ENCODE measurements around the gene MAN2A1.

MAN2A1 gene

DNA sequence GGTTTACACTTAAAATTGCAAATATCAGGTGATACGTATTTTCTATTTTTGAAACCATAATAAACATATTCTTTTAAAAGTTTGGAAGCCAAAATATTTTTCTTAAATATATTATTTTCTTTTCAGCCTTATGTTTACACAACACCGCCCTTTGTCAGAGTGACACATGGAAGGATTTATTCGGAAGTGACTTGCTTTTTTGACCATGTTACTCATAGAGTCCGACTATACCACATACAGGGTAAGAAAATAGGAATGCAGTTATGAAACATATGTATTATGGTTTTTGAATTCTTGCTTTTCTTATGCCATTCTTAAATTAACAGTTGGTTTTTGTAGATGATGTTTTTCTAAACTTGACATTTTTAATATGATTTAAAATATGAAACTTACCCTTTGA, 133.9 kb downstream of the MAN2A1 start (continued):
- TF ChIP-seq, protein P1, sequence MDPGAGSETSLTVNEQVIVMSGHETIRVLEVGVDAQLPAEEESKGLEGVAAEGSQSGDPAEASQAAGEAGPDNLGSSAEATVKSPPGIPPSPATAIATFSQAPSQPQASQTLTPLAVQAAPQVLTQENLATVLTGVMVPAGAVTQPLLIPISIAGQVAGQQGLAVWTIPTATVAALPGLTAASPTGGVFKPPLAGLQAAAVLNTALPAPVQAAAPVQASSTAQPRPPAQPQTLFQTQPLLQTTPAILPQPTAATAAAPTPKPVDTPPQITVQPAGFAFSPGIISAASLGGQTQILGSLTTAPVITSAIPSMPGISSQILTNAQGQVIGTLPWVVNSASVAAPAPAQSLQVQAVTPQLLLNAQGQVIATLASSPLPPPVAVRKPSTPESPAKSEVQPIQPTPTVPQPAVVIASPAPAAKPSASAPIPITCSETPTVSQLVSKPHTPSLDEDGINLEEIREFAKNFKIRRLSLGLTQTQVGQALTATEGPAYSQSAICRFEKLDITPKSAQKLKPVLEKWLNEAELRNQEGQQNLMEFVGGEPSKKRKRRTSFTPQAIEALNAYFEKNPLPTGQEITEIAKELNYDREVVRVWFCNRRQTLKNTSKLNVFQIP (CRISPR knock-in tag; IDR thresholded peaks at IDR 0.05; ENCODE audit: borderline replicate concordance, low read depth) = no peak
- no peak for TF ChIP-seq BACH2 (CRISPR knock-in tag; IDR thresholded peaks at IDR 0.05; ENCODE audit: borderline replicate concordance)
- no peak for TF ChIP-seq RARB (CRISPR knock-in tag; IDR thresholded peaks at IDR 0.05)
- TF ChIP-seq ZNF565 (CRISPR knock-in tag; conservative IDR thresholded peaks at IDR 0.05; ENCODE audit: low read depth) = no peak
- no peak for TF ChIP-seq TOX (CRISPR knock-in tag; IDR thresholded peaks at IDR 0.05; ENCODE audit: borderline replicate concordance)
- no peak for TF ChIP-seq ZC3H10 (CRISPR knock-in tag; IDR thresholded peaks at IDR 0.05)
- TF ChIP-seq ARNTL (CRISPR knock-in tag; IDR thresholded peaks at IDR 0.05; ENCODE audit: borderline replicate concordance, low read depth) = no peak
- TF ChIP-seq GLIS3 (CRISPR knock-in tag; IDR thresholded peaks at IDR 0.05) = no peak
- TF ChIP-seq, protein P2, sequence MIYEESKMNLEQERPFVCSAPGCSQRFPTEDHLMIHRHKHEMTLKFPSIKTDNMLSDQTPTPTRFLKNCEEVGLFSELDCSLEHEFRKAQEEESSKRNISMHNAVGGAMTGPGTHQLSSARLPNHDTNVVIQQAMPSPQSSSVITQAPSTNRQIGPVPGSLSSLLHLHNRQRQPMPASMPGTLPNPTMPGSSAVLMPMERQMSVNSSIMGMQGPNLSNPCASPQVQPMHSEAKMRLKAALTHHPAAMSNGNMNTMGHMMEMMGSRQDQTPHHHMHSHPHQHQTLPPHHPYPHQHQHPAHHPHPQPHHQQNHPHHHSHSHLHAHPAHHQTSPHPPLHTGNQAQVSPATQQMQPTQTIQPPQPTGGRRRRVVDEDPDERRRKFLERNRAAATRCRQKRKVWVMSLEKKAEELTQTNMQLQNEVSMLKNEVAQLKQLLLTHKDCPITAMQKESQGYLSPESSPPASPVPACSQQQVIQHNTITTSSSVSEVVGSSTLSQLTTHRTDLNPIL (CRISPR knock-in tag; IDR thresholded peaks at IDR 0.05; ENCODE audit: low read depth) = no peak

DNA sequence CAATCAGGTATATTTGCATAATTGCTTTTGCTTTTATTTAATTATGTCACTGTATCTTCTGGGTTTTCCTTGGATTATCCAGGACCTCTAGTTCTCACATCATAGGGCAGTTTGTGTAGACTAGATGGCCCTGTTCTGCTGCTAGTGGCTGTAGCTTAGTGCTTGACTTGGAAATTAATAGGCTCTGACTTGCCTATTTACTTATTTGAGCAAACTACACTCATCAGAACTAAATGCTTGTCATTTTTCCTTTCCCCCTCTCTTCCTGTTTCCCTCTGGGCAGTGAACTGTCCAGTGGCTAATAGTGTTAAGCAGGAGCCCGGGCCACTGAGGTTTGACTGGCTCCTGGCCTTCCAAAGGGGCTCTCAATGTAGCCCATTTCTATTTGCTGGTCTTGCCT, 135.7 kb downstream of the MAN2A1 start:
- peak; percentile 58 for ATAC-seq

DNA sequence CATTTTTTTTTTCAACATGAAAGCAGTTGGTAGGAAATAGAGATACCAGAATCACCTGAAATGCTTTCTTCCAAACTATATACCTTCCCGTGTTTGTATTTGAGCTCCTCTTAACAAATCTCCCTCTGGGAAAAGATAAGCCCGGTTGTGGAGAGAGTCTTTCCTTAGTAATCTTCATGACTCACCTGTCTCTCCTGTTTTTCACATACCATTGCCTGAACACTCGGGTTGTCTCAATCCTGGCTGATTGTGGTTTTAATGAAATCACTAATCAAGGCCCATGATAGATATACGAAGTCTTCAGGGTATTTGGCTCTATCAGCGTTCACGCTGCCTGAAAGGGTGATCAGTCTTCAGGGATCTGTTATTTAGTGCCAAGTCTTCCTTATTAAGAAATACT, 136.7 kb downstream of the MAN2A1 start:
- no peak for TF ChIP-seq CSDC2 (CRISPR knock-in tag; IDR thresholded peaks at IDR 0.05)
- no peak for TF ChIP-seq ZFP3 (CRISPR knock-in tag; IDR thresholded peaks at IDR 0.05)
- no peak for TF ChIP-seq ZNF565 (CRISPR knock-in tag; conservative IDR thresholded peaks at IDR 0.05; ENCODE audit: low read depth)
- TF ChIP-seq ZNF8 (CRISPR knock-in tag; IDR thresholded peaks at IDR 0.05) = no peak
- no peak for TF ChIP-seq OSR1 (CRISPR knock-in tag; IDR thresholded peaks at IDR 0.05)
- no peak for TF ChIP-seq GLIS3 (CRISPR knock-in tag; IDR thresholded peaks at IDR 0.05)
- no peak for TF ChIP-seq PPARA (CRISPR knock-in tag; IDR thresholded peaks at IDR 0.05; ENCODE audit: borderline replicate concordance)
- TF ChIP-seq, protein P3, sequence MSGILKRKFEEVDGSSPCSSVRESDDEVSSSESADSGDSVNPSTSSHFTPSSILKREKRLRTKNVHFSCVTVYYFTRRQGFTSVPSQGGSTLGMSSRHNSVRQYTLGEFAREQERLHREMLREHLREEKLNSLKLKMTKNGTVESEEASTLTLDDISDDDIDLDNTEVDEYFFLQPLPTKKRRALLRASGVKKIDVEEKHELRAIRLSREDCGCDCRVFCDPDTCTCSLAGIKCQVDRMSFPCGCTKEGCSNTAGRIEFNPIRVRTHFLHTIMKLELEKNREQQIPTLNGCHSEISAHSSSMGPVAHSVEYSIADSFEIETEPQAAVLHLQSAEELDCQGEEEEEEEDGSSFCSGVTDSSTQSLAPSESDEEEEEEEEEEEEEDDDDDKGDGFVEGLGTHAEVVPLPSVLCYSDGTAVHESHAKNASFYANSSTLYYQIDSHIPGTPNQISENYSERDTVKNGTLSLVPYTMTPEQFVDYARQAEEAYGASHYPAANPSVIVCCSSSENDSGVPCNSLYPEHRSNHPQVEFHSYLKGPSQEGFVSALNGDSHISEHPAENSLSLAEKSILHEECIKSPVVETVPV (CRISPR knock-in tag; IDR thresholded peaks at IDR 0.05) = no peak
- no peak for TF ChIP-seq ZFP30 (CRISPR knock-in tag; IDR thresholded peaks at IDR 0.05)
- TF ChIP-seq, protein P4, sequence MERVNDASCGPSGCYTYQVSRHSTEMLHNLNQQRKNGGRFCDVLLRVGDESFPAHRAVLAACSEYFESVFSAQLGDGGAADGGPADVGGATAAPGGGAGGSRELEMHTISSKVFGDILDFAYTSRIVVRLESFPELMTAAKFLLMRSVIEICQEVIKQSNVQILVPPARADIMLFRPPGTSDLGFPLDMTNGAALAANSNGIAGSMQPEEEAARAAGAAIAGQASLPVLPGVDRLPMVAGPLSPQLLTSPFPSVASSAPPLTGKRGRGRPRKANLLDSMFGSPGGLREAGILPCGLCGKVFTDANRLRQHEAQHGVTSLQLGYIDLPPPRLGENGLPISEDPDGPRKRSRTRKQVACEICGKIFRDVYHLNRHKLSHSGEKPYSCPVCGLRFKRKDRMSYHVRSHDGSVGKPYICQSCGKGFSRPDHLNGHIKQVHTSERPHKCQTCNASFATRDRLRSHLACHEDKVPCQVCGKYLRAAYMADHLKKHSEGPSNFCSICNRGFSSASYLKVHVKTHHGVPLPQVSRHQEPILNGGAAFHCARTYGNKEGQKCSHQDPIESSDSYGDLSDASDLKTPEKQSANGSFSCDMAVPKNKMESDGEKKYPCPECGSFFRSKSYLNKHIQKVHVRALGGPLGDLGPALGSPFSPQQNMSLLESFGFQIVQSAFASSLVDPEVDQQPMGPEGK (CRISPR knock-in tag; IDR thresholded peaks at IDR 0.05; ENCODE audit: borderline replicate concordance) = no peak
- no peak for TF ChIP-seq BACH2 (CRISPR knock-in tag; IDR thresholded peaks at IDR 0.05; ENCODE audit: borderline replicate concordance)
- no peak for ATAC-seq

More for the DNA sequence above, 135.7 kb downstream of the MAN2A1 start:
- TF ChIP-seq ESRRG (CRISPR knock-in tag; IDR thresholded peaks at IDR 0.05) (no peak), GLIS3 (CRISPR knock-in tag; IDR thresholded peaks at IDR 0.05) (no peak), TOX (CRISPR knock-in tag; IDR thresholded peaks at IDR 0.05; ENCODE audit: borderline replicate concordance) (no peak), TCF4 (CRISPR knock-in tag; IDR thresholded peaks at IDR 0.05; ENCODE audit: borderline replicate concordance) (no peak), ZNF565 (CRISPR knock-in tag; conservative IDR thresholded peaks at IDR 0.05; ENCODE audit: low read depth) (no peak), OSR1 (CRISPR knock-in tag; IDR thresholded peaks at IDR 0.05) (no peak), ZNF70 (CRISPR knock-in tag; IDR thresholded peaks at IDR 0.05) (no peak), ZC3H10 (CRISPR knock-in tag; IDR thresholded peaks at IDR 0.05) (no peak), ISL1 (CRISPR knock-in tag; IDR thresholded peaks at IDR 0.05) (no peak)
- TF ChIP-seq, protein P4 (CRISPR knock-in tag; IDR thresholded peaks at IDR 0.05; ENCODE audit: borderline replicate concordance) = no peak
- TF ChIP-seq, protein P1 (CRISPR knock-in tag; IDR thresholded peaks at IDR 0.05; ENCODE audit: borderline replicate concordance, low read depth) = no peak
- TF ChIP-seq, protein P2 (CRISPR knock-in tag; IDR thresholded peaks at IDR 0.05; ENCODE audit: low read depth) = no peak
